ENCODE measurements around the gene CRBN.

Gene CRBN

GRCh38 chr3:3119393-3119851, 60.1 kb downstream of the CRBN start:
- TF ChIP-seq TCF4 (CRISPR knock-in tag; IDR thresholded peaks at IDR 0.05; ENCODE audit: borderline replicate concordance) (0 out of 2 replicates have a peak, but pooled peaks have one; percentile 32), SNAI2 (CRISPR knock-in tag; IDR thresholded peaks at IDR 0.05) (no peak), ZC3H10 (CRISPR knock-in tag; IDR thresholded peaks at IDR 0.05) (no peak)
- ATAC-seq = peak; percentile 51; the same call in 2 of the 3 replicates

DNA sequence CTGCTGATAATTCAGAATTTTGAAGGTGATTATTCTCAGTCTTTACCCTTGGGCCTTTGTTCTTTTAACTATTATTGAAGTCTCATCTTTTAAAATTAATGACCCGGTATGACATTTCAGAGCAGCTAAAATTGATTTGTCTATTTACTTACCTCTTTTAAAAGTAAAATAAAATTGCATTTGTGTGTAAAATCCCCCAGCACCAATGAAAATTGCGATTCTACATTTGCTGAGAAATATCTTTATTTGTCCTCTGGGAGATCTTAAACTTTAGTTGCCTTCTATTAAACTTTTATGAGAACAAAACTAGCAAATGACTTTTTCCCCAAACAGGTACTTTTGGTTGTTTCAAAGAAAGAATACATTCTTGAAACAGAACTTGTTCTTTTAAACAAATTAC, 61.8 kb downstream of the CRBN start:
- no peak for TF ChIP-seq ISL1 (CRISPR knock-in tag; IDR thresholded peaks at IDR 0.05)
- no peak for TF ChIP-seq TSHZ2 (CRISPR knock-in tag; IDR thresholded peaks at IDR 0.05)
- no peak for TF ChIP-seq PPARA (CRISPR knock-in tag; IDR thresholded peaks at IDR 0.05; ENCODE audit: borderline replicate concordance)
- ATAC-seq = no peak

- TF ChIP-seq ZFP30 (CRISPR knock-in tag; IDR thresholded peaks at IDR 0.05) = no peak
- no peak for TF ChIP-seq ARNTL (CRISPR knock-in tag; IDR thresholded peaks at IDR 0.05; ENCODE audit: borderline replicate concordance, low read depth)
- no peak for TF ChIP-seq ZC3H10 (CRISPR knock-in tag; IDR thresholded peaks at IDR 0.05)
- TF ChIP-seq, protein P1, sequence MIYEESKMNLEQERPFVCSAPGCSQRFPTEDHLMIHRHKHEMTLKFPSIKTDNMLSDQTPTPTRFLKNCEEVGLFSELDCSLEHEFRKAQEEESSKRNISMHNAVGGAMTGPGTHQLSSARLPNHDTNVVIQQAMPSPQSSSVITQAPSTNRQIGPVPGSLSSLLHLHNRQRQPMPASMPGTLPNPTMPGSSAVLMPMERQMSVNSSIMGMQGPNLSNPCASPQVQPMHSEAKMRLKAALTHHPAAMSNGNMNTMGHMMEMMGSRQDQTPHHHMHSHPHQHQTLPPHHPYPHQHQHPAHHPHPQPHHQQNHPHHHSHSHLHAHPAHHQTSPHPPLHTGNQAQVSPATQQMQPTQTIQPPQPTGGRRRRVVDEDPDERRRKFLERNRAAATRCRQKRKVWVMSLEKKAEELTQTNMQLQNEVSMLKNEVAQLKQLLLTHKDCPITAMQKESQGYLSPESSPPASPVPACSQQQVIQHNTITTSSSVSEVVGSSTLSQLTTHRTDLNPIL (CRISPR knock-in tag; IDR thresholded peaks at IDR 0.05; ENCODE audit: low read depth) = no peak
- ATAC-seq = no peak
These were observed 66.3 kb downstream of the CRBN start for GRCh38 chr3:3113042-3113709.

GRCh38 chr3:3110749-3111361, 68.6 kb downstream of the CRBN start:
- ATAC-seq = no peak
- no peak for TF ChIP-seq BACH2 (CRISPR knock-in tag; IDR thresholded peaks at IDR 0.05; ENCODE audit: borderline replicate concordance)
- TF ChIP-seq ZNF8 (CRISPR knock-in tag; IDR thresholded peaks at IDR 0.05) = no peak
- TF ChIP-seq ZNF565 (CRISPR knock-in tag; conservative IDR thresholded peaks at IDR 0.05; ENCODE audit: low read depth) = no peak
- no peak for TF ChIP-seq RARB (CRISPR knock-in tag; IDR thresholded peaks at IDR 0.05)
- TF ChIP-seq ESRRG (CRISPR knock-in tag; IDR thresholded peaks at IDR 0.05) = no peak
- TF ChIP-seq, protein P1 (CRISPR knock-in tag; IDR thresholded peaks at IDR 0.05; ENCODE audit: low read depth) = no peak
- TF ChIP-seq ZNF70 (CRISPR knock-in tag; IDR thresholded peaks at IDR 0.05) = no peak
- TF ChIP-seq SNAI2 (CRISPR knock-in tag; IDR thresholded peaks at IDR 0.05) = no peak
- TF ChIP-seq TCF4 (CRISPR knock-in tag; IDR thresholded peaks at IDR 0.05; ENCODE audit: borderline replicate concordance) = no peak
- TF ChIP-seq CSDC2 (CRISPR knock-in tag; IDR thresholded peaks at IDR 0.05) = no peak
- no peak for TF ChIP-seq PPARA (CRISPR knock-in tag; IDR thresholded peaks at IDR 0.05; ENCODE audit: borderline replicate concordance)
- TF ChIP-seq GLIS3 (CRISPR knock-in tag; IDR thresholded peaks at IDR 0.05) = no peak

DNA sequence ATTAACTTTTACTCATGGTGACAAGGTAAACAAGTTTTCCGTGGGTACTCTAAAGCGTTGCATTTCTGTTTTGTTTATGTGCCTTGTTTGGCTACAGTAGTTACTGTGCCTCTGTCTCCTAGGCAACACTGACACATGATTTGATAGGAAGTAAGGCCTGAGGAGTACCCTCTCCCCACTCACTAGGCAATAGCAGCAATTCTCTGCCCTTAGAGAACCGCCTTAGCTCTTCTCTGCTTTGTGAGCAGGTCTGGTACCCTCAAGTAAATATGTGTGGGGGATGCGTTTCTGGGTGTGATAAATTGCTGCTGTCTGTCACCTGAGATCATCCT, 69.2 kb downstream of the CRBN start, which contains the start of gene IL5RA:
TSS of gene IL5RA (minus strand) at position 76 of the 332 bp plus-strand sequence. CDS start 5,390 bp downstream, outside the sequence.
- no peak for ATAC-seq
- TF ChIP-seq PATZ1 (CRISPR knock-in tag; IDR thresholded peaks at IDR 0.05; ENCODE audit: borderline replicate concordance) (no peak), RARB (CRISPR knock-in tag; IDR thresholded peaks at IDR 0.05) (no peak), CSDC2 (CRISPR knock-in tag; IDR thresholded peaks at IDR 0.05) (no peak), ESRRG (CRISPR knock-in tag; IDR thresholded peaks at IDR 0.05) (no peak), PPARA (CRISPR knock-in tag; IDR thresholded peaks at IDR 0.05; ENCODE audit: borderline replicate concordance) (no peak), BACH2 (CRISPR knock-in tag; IDR thresholded peaks at IDR 0.05; ENCODE audit: borderline replicate concordance) (no peak), ZNF565 (CRISPR knock-in tag; conservative IDR thresholded peaks at IDR 0.05; ENCODE audit: low read depth) (no peak), ZC3H10 (CRISPR knock-in tag; IDR thresholded peaks at IDR 0.05) (no peak), ISL1 (CRISPR knock-in tag; IDR thresholded peaks at IDR 0.05) (no peak), TOX (CRISPR knock-in tag; IDR thresholded peaks at IDR 0.05; ENCODE audit: borderline replicate concordance) (no peak), ZNF70 (CRISPR knock-in tag; IDR thresholded peaks at IDR 0.05) (no peak), ZNF8 (CRISPR knock-in tag; IDR thresholded peaks at IDR 0.05) (no peak), SNAI2 (CRISPR knock-in tag; IDR thresholded peaks at IDR 0.05) (no peak), TCF4 (CRISPR knock-in tag; IDR thresholded peaks at IDR 0.05; ENCODE audit: borderline replicate concordance) (no peak), ZFP30 (CRISPR knock-in tag; IDR thresholded peaks at IDR 0.05) (no peak), OSR1 (CRISPR knock-in tag; IDR thresholded peaks at IDR 0.05) (no peak)
- TF ChIP-seq, protein P2, sequence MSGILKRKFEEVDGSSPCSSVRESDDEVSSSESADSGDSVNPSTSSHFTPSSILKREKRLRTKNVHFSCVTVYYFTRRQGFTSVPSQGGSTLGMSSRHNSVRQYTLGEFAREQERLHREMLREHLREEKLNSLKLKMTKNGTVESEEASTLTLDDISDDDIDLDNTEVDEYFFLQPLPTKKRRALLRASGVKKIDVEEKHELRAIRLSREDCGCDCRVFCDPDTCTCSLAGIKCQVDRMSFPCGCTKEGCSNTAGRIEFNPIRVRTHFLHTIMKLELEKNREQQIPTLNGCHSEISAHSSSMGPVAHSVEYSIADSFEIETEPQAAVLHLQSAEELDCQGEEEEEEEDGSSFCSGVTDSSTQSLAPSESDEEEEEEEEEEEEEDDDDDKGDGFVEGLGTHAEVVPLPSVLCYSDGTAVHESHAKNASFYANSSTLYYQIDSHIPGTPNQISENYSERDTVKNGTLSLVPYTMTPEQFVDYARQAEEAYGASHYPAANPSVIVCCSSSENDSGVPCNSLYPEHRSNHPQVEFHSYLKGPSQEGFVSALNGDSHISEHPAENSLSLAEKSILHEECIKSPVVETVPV (CRISPR knock-in tag; IDR thresholded peaks at IDR 0.05) = no peak
- TF ChIP-seq, protein P3, sequence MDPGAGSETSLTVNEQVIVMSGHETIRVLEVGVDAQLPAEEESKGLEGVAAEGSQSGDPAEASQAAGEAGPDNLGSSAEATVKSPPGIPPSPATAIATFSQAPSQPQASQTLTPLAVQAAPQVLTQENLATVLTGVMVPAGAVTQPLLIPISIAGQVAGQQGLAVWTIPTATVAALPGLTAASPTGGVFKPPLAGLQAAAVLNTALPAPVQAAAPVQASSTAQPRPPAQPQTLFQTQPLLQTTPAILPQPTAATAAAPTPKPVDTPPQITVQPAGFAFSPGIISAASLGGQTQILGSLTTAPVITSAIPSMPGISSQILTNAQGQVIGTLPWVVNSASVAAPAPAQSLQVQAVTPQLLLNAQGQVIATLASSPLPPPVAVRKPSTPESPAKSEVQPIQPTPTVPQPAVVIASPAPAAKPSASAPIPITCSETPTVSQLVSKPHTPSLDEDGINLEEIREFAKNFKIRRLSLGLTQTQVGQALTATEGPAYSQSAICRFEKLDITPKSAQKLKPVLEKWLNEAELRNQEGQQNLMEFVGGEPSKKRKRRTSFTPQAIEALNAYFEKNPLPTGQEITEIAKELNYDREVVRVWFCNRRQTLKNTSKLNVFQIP (CRISPR knock-in tag; IDR thresholded peaks at IDR 0.05; ENCODE audit: borderline replicate concordance, low read depth) = no peak
